Measurements from ENCODE around the gene SSBP2.
"Not testable (repeated sequence)": the region's sequence is repeated elsewhere in the genome, so short reads cannot be mapped to it uniquely, and the experiment has no call there.

The SSBP2 gene

GRCh38 chr5:81517462-81517861 lies 233.4 kb downstream of the SSBP2 start:
- DNase-seq = no peak

- DNase-seq = no peak
Measured at GRCh38 chr5:81516091-81516490, 234.8 kb downstream of the SSBP2 start.

- DNase-seq = no peak
Measured at GRCh38 chr5:81513982-81514381, 236.9 kb downstream of the SSBP2 start.

- DNase-seq = no peak
Measured at GRCh38 chr5:81513473-81513872, 237.4 kb downstream of the SSBP2 start.

DNA sequence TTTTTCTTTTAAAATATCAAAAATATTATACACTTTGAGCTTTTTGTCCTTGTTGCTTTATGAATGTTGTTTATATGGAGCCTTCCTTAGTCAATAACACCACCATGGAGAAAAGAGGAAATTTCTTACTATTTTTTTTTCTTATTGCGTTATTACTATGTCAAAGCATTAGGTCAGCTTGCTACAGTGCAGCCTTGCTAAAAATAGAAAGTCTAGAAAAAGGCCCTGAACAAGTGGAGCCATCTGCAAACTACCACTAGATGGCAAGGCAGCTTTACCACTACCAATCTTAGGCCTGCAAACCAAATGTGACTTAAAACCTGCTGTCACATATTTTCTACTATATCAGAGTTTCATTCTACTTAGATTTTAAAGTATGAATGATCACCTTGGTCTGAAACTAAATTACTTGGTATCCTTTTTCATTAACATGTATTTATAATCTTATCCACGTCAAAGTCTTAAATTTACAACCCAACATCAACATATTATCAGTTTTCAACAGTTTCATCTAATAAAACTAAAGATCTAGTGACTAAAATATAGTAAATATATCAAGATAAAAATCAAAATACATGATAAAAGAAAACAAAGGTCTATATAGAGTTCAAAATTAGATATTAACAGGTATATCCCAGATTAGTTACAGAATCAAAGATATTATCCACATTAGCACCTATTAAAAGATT lies 243.9 kb downstream of the SSBP2 start:
- no peak for DNase-seq

- no peak for DNase-seq
Measured at GRCh38 chr5:81506378-81506777, 244.5 kb downstream of the SSBP2 start.

- DNase-seq = no peak
Measured at GRCh38 chr5:81505672-81506071, 245.2 kb downstream of the SSBP2 start.

DNA sequence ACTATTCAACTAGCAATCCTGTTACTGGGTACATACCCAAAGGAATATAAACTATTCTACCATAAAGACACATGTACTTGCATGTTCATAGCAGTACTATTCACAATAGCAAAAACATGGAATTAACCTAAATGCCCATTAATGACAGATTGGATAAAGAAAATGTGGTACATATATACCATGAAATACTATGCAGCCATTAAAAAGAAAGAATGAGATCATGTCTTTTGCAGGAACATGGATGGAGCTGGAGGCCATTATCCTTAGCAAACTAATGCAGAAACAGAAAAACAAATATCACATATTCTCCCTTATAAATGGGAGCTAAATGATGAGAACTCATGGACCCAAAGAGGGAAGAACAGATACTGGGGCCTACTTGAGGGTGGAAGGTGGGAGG lies 247.3 kb downstream of the SSBP2 start:
- DNase-seq = not testable (repeated sequence)

GRCh38 chr5:81495286-81495685 lies 255.6 kb downstream of the SSBP2 start:
- DNase-seq = no peak

DNA sequence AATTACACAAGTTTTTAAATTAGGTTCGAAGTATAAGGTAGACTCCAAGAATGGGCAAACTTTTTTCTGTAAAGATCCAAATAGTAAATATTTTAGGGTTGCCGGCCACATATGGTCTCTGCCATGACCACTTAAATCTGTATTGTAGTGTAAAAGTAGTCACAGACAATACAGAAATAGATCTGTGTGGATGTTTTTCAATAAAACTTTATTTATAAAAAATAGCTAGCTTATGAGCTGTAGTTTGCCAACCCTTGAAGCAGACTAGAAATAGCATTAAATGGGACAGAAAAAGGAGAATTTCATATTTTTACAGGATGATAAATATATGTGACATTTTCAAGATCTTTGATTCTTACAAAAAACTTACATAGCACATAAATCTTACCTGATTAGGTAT lies 262.0 kb downstream of the SSBP2 start:
- no peak for DNase-seq

GRCh38 chr5:81486711-81487110 lies 264.2 kb downstream of the SSBP2 start:
- no peak for DNase-seq

GRCh38 chr5:81482595-81482994 lies 268.3 kb downstream of the SSBP2 start:
- no peak for DNase-seq

DNA sequence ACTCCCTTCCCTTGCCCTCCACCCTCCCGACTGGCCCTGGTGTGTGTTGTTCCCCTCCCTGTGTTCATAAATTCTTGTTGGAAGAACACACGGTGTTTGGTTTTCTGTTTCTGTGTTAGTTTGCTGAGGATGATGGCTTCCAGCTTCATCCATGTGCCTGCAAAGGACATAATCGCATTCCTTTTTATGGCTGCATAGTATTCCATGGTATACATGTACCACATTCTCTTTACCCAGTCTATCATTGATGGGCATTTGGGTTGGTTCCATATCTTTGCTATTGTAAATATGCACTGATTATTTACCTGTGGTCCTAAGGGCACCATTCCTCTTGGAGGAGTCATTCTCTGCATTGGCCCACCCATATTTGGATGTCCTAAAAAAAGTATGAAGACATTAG lies 277.5 kb downstream of the SSBP2 start:
- not testable (repeated sequence) for DNase-seq

GRCh38 chr5:81469676-81470075 lies 281.2 kb downstream of the SSBP2 start:
- DNase-seq = no peak

DNA sequence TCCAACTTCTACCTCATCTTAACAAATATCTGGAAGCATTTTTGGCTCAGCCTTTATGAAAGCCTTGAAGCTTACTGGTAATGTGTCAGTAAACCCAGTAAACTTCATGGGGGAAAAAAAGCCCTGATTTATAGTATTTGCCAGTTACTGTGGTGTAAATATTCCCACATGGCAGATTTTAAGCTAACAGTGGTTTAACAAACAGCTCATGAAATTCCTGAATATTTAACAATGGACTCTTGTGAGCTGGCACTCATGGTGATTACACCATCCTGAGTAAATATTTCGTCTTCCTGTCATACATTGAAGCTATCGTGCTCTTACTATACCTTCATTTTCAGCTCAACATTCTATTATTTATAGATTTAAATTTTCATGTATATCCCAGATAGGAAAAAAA lies 300.0 kb downstream of the SSBP2 start:
- DNase-seq = no peak

GRCh38 chr5:81435023-81435422 lies 315.9 kb downstream of the SSBP2 start:
- no peak for DNase-seq

DNA sequence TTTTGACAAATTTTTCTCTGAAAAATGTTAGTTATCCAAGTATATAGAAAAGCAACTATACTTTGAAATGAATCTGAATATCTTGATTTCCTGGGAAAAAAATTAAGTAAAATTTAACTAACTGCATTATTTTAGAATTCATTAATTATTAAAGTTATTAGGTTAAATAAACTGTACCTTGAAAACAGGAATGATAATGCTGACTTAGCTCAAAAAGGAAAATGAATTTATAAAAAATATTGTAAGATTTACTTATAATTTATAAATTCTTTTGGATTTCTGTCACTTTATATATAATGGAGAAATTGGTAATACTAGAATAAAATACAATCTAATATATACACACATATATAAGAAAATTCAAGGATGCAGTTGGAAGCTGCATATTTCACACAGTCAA lies 320.9 kb downstream of the SSBP2 start:
- DNase-seq = no peak

GRCh38 chr5:81429363-81429762 lies 321.5 kb downstream of the SSBP2 start:
- DNase-seq = no peak

- DNase-seq = no peak
Measured at GRCh38 chr5:81428861-81429260, 322.0 kb downstream of the SSBP2 start.

GRCh38 chr5:81428446-81428845 lies 322.5 kb downstream of the SSBP2 start:
- no peak for DNase-seq

GRCh38 chr5:81427566-81427965 lies 323.3 kb downstream of the SSBP2 start:
- no peak for DNase-seq

GRCh38 chr5:81426359-81427030 lies 324.4 kb downstream of the SSBP2 start:
- no peak for DNase-seq

DNA sequence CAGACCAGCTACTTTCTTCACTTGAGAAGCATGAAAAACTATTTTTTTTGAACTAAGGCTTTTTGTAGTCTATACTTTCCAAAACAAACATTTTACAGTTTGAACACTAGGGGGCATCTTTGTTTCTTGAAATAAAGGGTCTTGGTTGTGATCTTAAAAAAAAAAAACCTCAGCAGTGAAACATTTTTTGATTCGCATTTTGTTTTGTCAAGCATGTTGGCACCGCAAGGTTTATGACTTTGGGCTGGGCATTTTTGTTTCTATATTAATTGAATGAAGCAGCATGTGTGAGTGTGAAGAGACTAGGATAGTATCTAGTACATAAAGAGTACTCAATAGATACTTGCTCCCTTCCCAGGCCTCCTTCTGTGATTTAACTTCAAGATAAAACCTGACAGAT lies 325.3 kb downstream of the SSBP2 start:
- DNase-seq = no peak

- DNase-seq = no peak
Measured at GRCh38 chr5:81424728-81425127, 326.2 kb downstream of the SSBP2 start.

- DNase-seq = no peak
Measured at GRCh38 chr5:81422671-81423070, 328.2 kb downstream of the SSBP2 start.

Measured in activated CD4-positive, CD25-positive, alpha-beta regulatory T cell treated with anti-CD3 and anti-CD28 coated beads, Interleukin-2, amount 50 U/mL, for 72 hours (primary cell).